ENCODE data around the gene ANKRD1.

Gene ANKRD1

GRCh38 chr10:90935581-90936275, 14.8 kb upstream of the ANKRD1 start:
- DNase-seq, result no peak

GRCh38 chr10:90930971-90931871, 10.3 kb upstream of the ANKRD1 start:
- no peak for DNase-seq

GRCh38 chr10:90930070-90930837, 9.4 kb upstream of the ANKRD1 start:
- no peak for DNase-seq

- no peak for DNase-seq
Measured at GRCh38 chr10:90929179-90929578, 8.3 kb upstream of the ANKRD1 start.

GRCh38 chr10:90927293-90927692, 6.4 kb upstream of the ANKRD1 start:
- no peak for DNase-seq

GRCh38 chr10:90925079-90926029, 4.5 kb upstream of the ANKRD1 start:
- no peak for DNase-seq

- no peak for DNase-seq
Measured at GRCh38 chr10:90924552-90924951, 3.7 kb upstream of the ANKRD1 start.

- no peak for DNase-seq
Measured at GRCh38 chr10:90923111-90923731, 2.3 kb upstream of the ANKRD1 start.

GRCh38 chr10:90921906-90922305, 1.0 kb upstream of the ANKRD1 start:
- DNase-seq, result no peak

GRCh38 chr10:90919683-90920574, 958 bp downstream of the ANKRD1 start:
- DNase-seq, result no peak

GRCh38 chr10:90917968-90918318, 2.9 kb downstream of the ANKRD1 start:
- no peak for DNase-seq

- no peak for DNase-seq
Measured at GRCh38 chr10:90917238-90917967, 3.5 kb downstream of the ANKRD1 start.

- DNase-seq, result no peak
Measured at GRCh38 chr10:90916392-90917237, 4.3 kb downstream of the ANKRD1 start.

- no peak for DNase-seq
Measured at GRCh38 chr10:90915766-90916075, 5.2 kb downstream of the ANKRD1 start.

- no peak for DNase-seq
Measured at GRCh38 chr10:90914992-90915765, 5.7 kb downstream of the ANKRD1 start.

- no peak for DNase-seq
Measured at GRCh38 chr10:90913774-90914420, 7.0 kb downstream of the ANKRD1 start.

GRCh38 chr10:90912854-90913479, 7.9 kb downstream of the ANKRD1 start:
- DNase-seq, result no peak
